HepG2 (cell line): ENCODE measurements around the gene NDOR1. TPM values are rescaled to one million over a fixed set of nuclear protein-coding genes. Genes with fewer than 3 reads are reported as not detected.

ENCODE experiments used
- AGO1 ChIP-seq: fragments of 200-400 bp; formaldehyde crosslinking; IDR thresholded peaks from 2 replicates; pipeline ENCODE4 v1.6.1; 2017; ENCODE audit warnings: mild to moderate bottlenecking, low read depth, low read length, moderate library complexity; ENCODE audit not compliant: poor library complexity, severe bottlenecking
- ASH2L ChIP-seq: fragments of 300-600, 200-600 bp; sonication (generic); IDR thresholded peaks from 2 replicates; pipeline ENCODE4 v1.7.0; 2017; ENCODE audit warnings: low read depth, mild to moderate bottlenecking, moderate library complexity, mixed read lengths, low read length; ENCODE audit not compliant: insufficient read length
- CBX1 ChIP-seq: IDR thresholded peaks from one replicate; pipeline ENCODE4 v1.6.1; 2016; ENCODE audit warnings: antibody characterized with exemption, low read depth
- FOXK2 ChIP-seq: fragments of 450-650 bp; IDR thresholded peaks from 2 replicates; pipeline ENCODE4 v1.6.1; 2016
- KLF6 ChIP-seq: IDR thresholded peaks from 2 replicates; pipeline ENCODE4 v1.8.0; 2016; ENCODE audit warnings: missing biosample characterization, missing genetic modification reagents
- MYNN ChIP-seq: sonication (generic); formaldehyde crosslinking; IDR thresholded peaks from 2 replicates; pipeline ENCODE4 v1.4.0; 2020; ENCODE audit warnings: mild to moderate bottlenecking, low read depth, missing genetic modification reagents
- PRDM15 ChIP-seq: sonication (generic); formaldehyde crosslinking; IDR thresholded peaks from 2 replicates; pipeline ENCODE4 v1.4.0; 2020; ENCODE audit warnings: missing genetic modification reagents
- TARDBP ChIP-seq: sonication (generic); formaldehyde crosslinking; IDR thresholded peaks from 2 replicates; pipeline ENCODE4 v1.8.0; 2022; ENCODE audit warnings: mild to moderate bottlenecking, missing genetic modification reagents
- XRCC5 ChIP-seq: fragments of 200-400 bp; formaldehyde crosslinking; optimal IDR thresholded peaks from 2 replicates; pipeline ENCODE3; 2017; ENCODE audit warnings: mild to moderate bottlenecking, low read length
- ZC3H13 ChIP-seq: sonication (generic); formaldehyde crosslinking; IDR thresholded peaks from 2 replicates; pipeline ENCODE4 v1.8.1; 2023; ENCODE audit warnings: mild to moderate bottlenecking, missing genetic modification reagents, moderate library complexity
- ZKSCAN8 ChIP-seq: IDR thresholded peaks from 2 replicates; pipeline ENCODE4 v1.6.1; 2016; ENCODE audit warnings: borderline replicate concordance, missing genetic modification reagents, missing compliant biosample characterization
- ZNF24 ChIP-seq: fragments of 450-650 bp; IDR thresholded peaks from 2 replicates; pipeline ENCODE4 v1.6.1; 2017; ENCODE audit warnings: antibody characterized with exemption, mild to moderate bottlenecking
- ZNF354B ChIP-seq: sonication (generic); formaldehyde crosslinking; IDR thresholded peaks from 2 replicates; pipeline ENCODE4 v1.8.0; 2022; ENCODE audit warnings: mild to moderate bottlenecking, missing genetic modification reagents
- ZNF7 ChIP-seq: IDR thresholded peaks from 2 replicates; pipeline ENCODE4 v1.6.1; 2016; ENCODE audit warnings: missing biosample characterization, missing genetic modification reagents
- ZNF709 ChIP-seq: sonication (generic); formaldehyde crosslinking; IDR thresholded peaks from 2 replicates; pipeline ENCODE4 v1.5.0; 2020; ENCODE audit warnings: mild to moderate bottlenecking, missing genetic modification reagents
- ZNF710 ChIP-seq: sonication (generic); formaldehyde crosslinking; IDR thresholded peaks from 2 replicates; pipeline ENCODE4 v1.5.0; 2020; ENCODE audit warnings: mild to moderate bottlenecking, missing genetic modification reagents, borderline replicate concordance
- polyA plus RNA-seq, 8 experiments: library from polyadenylated mRNA; depleted of rRNA in 3 of 8; stranded (reverse) in 7 of 8; unstranded in 1 of 8; fragments of >200 nt; fragmentation: Illumina TruSeq in 4 of 8; extraction: Trizol in 4 of 8; gene quantifications; 2 replicates each; pipeline versions ENCODE4 v1.2.1 to v1.2.3, GENCODE V29; 2011 to 2016; ENCODE audit warnings: low read depth in 4 of 8, missing spikeins in 1 of 8, mixed read lengths in 1 of 8; ENCODE audit not compliant: insufficient read depth in 1 of 8
- total RNA-seq, 5 experiments: library from RNA; depleted of rRNA; stranded (reverse); fragments of >200 nt; fragmentation: Illumina TruSeq; extraction: Trizol; gene quantifications; 2 replicates each; pipeline ENCODE4 v1.2.3, GENCODE V29; 2016; ENCODE audit warnings: low read depth in 1 of 5
- TF ChIP-seq, protein P1 (sequence below): sonication (generic); formaldehyde crosslinking; IDR thresholded peaks from 2 replicates; pipeline ENCODE4 v1.4.0; 2020; ENCODE audit warnings: missing genetic modification reagents, borderline replicate concordance
- TF ChIP-seq, protein P2 (sequence below): IDR thresholded peaks from 2 replicates; pipeline ENCODE4 v1.6.1; 2012; ENCODE audit warnings: low read depth, low read length, improper control_type of control experiment

The NDOR1 gene
- total and polyA plus RNA-seq, 2 of the 13 experiments (the other 11 are each of a cell fraction or from before 2014, with no cell fraction given) = 3.6 to 8.7 TPM

DNA sequence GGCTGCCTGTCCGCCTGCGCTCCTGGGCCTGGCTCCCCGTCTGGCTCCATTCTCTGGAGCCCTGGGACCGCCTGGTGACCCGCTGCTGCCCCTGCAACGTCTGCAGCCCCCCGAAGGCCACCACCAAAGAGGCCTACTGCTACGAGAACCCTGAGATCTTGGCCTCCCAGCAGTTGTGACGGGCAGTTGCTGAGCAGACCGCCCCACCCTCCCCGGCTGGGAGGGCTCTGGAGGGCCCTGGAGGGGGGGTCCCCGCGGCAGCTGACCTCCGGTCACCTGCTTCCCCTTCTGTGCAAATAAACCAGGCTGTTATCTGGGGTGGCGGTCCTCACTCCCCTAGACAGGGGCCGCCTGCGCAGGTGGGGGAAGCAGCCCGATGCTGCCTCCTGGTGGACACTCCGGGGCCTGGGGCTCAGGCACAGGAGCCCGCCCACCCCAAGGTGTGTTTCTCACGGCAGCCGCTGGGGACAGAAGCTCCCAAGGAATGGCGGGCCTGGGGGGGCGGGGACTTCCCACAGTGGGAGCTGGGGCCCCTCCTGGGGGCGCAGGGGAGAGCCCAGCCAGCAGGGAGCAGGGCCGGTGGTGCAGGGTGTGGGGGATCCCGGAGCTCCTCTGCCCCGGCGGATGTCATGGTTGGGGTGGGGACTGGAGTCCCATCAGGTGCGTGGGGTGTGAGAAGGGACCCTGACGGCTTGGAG lies 30.9 kb downstream of the NDOR1 start (continued):
- TF ChIP-seq, protein P1, sequence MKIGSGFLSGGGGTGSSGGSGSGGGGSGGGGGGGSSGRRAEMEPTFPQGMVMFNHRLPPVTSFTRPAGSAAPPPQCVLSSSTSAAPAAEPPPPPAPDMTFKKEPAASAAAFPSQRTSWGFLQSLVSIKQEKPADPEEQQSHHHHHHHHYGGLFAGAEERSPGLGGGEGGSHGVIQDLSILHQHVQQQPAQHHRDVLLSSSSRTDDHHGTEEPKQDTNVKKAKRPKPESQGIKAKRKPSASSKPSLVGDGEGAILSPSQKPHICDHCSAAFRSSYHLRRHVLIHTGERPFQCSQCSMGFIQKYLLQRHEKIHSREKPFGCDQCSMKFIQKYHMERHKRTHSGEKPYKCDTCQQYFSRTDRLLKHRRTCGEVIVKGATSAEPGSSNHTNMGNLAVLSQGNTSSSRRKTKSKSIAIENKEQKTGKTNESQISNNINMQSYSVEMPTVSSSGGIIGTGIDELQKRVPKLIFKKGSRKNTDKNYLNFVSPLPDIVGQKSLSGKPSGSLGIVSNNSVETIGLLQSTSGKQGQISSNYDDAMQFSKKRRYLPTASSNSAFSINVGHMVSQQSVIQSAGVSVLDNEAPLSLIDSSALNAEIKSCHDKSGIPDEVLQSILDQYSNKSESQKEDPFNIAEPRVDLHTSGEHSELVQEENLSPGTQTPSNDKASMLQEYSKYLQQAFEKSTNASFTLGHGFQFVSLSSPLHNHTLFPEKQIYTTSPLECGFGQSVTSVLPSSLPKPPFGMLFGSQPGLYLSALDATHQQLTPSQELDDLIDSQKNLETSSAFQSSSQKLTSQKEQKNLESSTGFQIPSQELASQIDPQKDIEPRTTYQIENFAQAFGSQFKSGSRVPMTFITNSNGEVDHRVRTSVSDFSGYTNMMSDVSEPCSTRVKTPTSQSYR (CRISPR knock-in tag) = peak; percentile 41; the same call in 1 of the 2 replicates
- no peak for TF ChIP-seq PRDM15 (CRISPR knock-in tag)
- peak; percentile 81 for TF ChIP-seq CBX1
- peak; percentile 99 for TF ChIP-seq XRCC5
- peak; percentile 42; the same call in 1 of the 2 replicates for TF ChIP-seq ZKSCAN8 (CRISPR knock-in tag)
- peak; percentile 48 for TF ChIP-seq ASH2L
- no peak for TF ChIP-seq ZNF24
- no peak for TF ChIP-seq FOXK2
- TF ChIP-seq ZNF709 (CRISPR knock-in tag) = peak; percentile 74; the same call in 1 of the 2 replicates
- no peak for TF ChIP-seq ZNF354B (CRISPR knock-in tag)
- TF ChIP-seq TARDBP (CRISPR knock-in tag) = peak; percentile 89
- TF ChIP-seq ZNF7 = no peak
- TF ChIP-seq, protein P2, sequence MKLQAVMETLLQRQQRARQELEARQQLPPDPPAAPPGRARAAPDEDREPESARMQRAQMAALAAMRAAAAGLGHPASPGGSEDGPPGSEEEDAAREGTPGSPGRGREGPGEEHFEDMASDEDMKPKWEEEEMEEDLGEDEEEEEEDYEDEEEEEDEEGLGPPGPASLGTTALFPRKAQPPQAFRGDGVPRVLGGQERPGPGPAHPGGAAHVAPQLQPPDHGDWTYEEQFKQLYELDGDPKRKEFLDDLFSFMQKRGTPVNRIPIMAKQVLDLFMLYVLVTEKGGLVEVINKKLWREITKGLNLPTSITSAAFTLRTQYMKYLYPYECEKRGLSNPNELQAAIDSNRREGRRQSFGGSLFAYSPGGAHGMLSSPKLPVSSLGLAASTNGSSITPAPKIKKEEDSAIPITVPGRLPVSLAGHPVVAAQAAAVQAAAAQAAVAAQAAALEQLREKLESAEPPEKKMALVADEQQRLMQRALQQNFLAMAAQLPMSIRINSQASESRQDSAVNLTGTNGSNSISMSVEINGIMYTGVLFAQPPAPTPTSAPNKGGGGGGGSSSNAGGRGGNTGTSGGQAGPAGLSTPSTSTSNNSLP = no peak
- TF ChIP-seq MYNN (CRISPR knock-in tag) = no peak
- peak; percentile 37; the same call in 1 of the 2 replicates for TF ChIP-seq KLF6 (CRISPR knock-in tag)
- peak; percentile 69; the same call in 1 of the 2 replicates for TF ChIP-seq ZNF710 (CRISPR knock-in tag)
- TF ChIP-seq AGO1 = peak; percentile 92
- peak; percentile 91 for TF ChIP-seq ZC3H13 (CRISPR knock-in tag)
